ENCODE measurements around the gene RPS3.

RPS3 gene

GRCh38 chr11:75380716-75381420 is 18.4 kb upstream of the RPS3 start:
- no peak for ATAC-seq
- TF ChIP-seq ZNF70 (CRISPR knock-in tag; IDR thresholded peaks at IDR 0.05), result no peak
- TF ChIP-seq PPARA (CRISPR knock-in tag; IDR thresholded peaks at IDR 0.05; ENCODE audit: borderline replicate concordance), result no peak
- TF ChIP-seq RARB (CRISPR knock-in tag; IDR thresholded peaks at IDR 0.05), result no peak
- no peak for TF ChIP-seq SNAI2 (CRISPR knock-in tag; IDR thresholded peaks at IDR 0.05)
- no peak for TF ChIP-seq GLIS3 (CRISPR knock-in tag; IDR thresholded peaks at IDR 0.05)
- TF ChIP-seq ZNF8 (CRISPR knock-in tag; IDR thresholded peaks at IDR 0.05), result no peak
- TF ChIP-seq CSRNP3 (CRISPR knock-in tag; IDR thresholded peaks at IDR 0.05), result no peak
- no peak for TF ChIP-seq CSDC2 (CRISPR knock-in tag; IDR thresholded peaks at IDR 0.05)
- no peak for TF ChIP-seq OSR1 (CRISPR knock-in tag; IDR thresholded peaks at IDR 0.05)
- TF ChIP-seq TSHZ2 (CRISPR knock-in tag; IDR thresholded peaks at IDR 0.05), result no peak
- no peak for TF ChIP-seq ZNF565 (CRISPR knock-in tag; conservative IDR thresholded peaks at IDR 0.05; ENCODE audit: low read depth)
- TF ChIP-seq PATZ1 (CRISPR knock-in tag; IDR thresholded peaks at IDR 0.05; ENCODE audit: borderline replicate concordance), result no peak
- TF ChIP-seq ZC3H10 (CRISPR knock-in tag; IDR thresholded peaks at IDR 0.05), result no peak
- TF ChIP-seq CREB5 (CRISPR knock-in tag; IDR thresholded peaks at IDR 0.05; ENCODE audit: low read depth), result no peak
- TF ChIP-seq ZFP3 (CRISPR knock-in tag; IDR thresholded peaks at IDR 0.05), result no peak
- TF ChIP-seq ARNTL (CRISPR knock-in tag; IDR thresholded peaks at IDR 0.05; ENCODE audit: borderline replicate concordance, low read depth), result no peak

GRCh38 chr11:75383246-75383645 is 16.1 kb upstream of the RPS3 start:
- ATAC-seq, result no peak
- TF ChIP-seq BACH2 (CRISPR knock-in tag; IDR thresholded peaks at IDR 0.05; ENCODE audit: borderline replicate concordance), result no peak
- no peak for TF ChIP-seq OSR1 (CRISPR knock-in tag; IDR thresholded peaks at IDR 0.05)
- TF ChIP-seq ZC3H10 (CRISPR knock-in tag; IDR thresholded peaks at IDR 0.05), result no peak
- TF ChIP-seq TSHZ2 (CRISPR knock-in tag; IDR thresholded peaks at IDR 0.05), result no peak
- TF ChIP-seq ZFP30 (CRISPR knock-in tag; IDR thresholded peaks at IDR 0.05), result no peak
- no peak for TF ChIP-seq POU6F1 (CRISPR knock-in tag; IDR thresholded peaks at IDR 0.05; ENCODE audit: borderline replicate concordance, low read depth)
- TF ChIP-seq RARB (CRISPR knock-in tag; IDR thresholded peaks at IDR 0.05), result no peak
- TF ChIP-seq ARNTL (CRISPR knock-in tag; IDR thresholded peaks at IDR 0.05; ENCODE audit: borderline replicate concordance, low read depth), result no peak
- TF ChIP-seq SNAI2 (CRISPR knock-in tag; IDR thresholded peaks at IDR 0.05), result no peak
- no peak for TF ChIP-seq CSDC2 (CRISPR knock-in tag; IDR thresholded peaks at IDR 0.05)
- no peak for TF ChIP-seq ISL1 (CRISPR knock-in tag; IDR thresholded peaks at IDR 0.05)
- TF ChIP-seq PPARA (CRISPR knock-in tag; IDR thresholded peaks at IDR 0.05; ENCODE audit: borderline replicate concordance), result no peak
- no peak for TF ChIP-seq ZNF565 (CRISPR knock-in tag; conservative IDR thresholded peaks at IDR 0.05; ENCODE audit: low read depth)
- TF ChIP-seq CREB5 (CRISPR knock-in tag; IDR thresholded peaks at IDR 0.05; ENCODE audit: low read depth), result no peak
- no peak for TF ChIP-seq ZFP3 (CRISPR knock-in tag; IDR thresholded peaks at IDR 0.05)
- TF ChIP-seq TOX (CRISPR knock-in tag; IDR thresholded peaks at IDR 0.05; ENCODE audit: borderline replicate concordance), result no peak
- TF ChIP-seq ZNF8 (CRISPR knock-in tag; IDR thresholded peaks at IDR 0.05), result no peak
- no peak for TF ChIP-seq ZNF70 (CRISPR knock-in tag; IDR thresholded peaks at IDR 0.05)
- TF ChIP-seq TCF4 (CRISPR knock-in tag; IDR thresholded peaks at IDR 0.05; ENCODE audit: borderline replicate concordance), result no peak
- TF ChIP-seq ESRRG (CRISPR knock-in tag; IDR thresholded peaks at IDR 0.05), result no peak
